Hematopoietic multipotent progenitor cell treated with erythropoietin and hydrocortisone succinate and interleukin-3 and kit ligand, for 17 days (in vitro differentiated cells): ENCODE results near the gene CCNF.
"Not testable (repeated sequence)": the region's sequence is repeated elsewhere in the genome, so short reads cannot be mapped to it uniquely, and the experiment has no call there.

ENCODE experiments used
- DNase-seq: peaks from one replicate; pipeline ENCODE4 v3.0.0-alpha.2; 2015; ENCODE audit warnings: low spot score

The CCNF gene, protein sequence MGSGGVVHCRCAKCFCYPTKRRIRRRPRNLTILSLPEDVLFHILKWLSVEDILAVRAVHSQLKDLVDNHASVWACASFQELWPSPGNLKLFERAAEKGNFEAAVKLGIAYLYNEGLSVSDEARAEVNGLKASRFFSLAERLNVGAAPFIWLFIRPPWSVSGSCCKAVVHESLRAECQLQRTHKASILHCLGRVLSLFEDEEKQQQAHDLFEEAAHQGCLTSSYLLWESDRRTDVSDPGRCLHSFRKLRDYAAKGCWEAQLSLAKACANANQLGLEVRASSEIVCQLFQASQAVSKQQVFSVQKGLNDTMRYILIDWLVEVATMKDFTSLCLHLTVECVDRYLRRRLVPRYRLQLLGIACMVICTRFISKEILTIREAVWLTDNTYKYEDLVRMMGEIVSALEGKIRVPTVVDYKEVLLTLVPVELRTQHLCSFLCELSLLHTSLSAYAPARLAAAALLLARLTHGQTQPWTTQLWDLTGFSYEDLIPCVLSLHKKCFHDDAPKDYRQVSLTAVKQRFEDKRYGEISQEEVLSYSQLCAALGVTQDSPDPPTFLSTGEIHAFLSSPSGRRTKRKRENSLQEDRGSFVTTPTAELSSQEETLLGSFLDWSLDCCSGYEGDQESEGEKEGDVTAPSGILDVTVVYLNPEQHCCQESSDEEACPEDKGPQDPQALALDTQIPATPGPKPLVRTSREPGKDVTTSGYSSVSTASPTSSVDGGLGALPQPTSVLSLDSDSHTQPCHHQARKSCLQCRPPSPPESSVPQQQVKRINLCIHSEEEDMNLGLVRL

DNA sequence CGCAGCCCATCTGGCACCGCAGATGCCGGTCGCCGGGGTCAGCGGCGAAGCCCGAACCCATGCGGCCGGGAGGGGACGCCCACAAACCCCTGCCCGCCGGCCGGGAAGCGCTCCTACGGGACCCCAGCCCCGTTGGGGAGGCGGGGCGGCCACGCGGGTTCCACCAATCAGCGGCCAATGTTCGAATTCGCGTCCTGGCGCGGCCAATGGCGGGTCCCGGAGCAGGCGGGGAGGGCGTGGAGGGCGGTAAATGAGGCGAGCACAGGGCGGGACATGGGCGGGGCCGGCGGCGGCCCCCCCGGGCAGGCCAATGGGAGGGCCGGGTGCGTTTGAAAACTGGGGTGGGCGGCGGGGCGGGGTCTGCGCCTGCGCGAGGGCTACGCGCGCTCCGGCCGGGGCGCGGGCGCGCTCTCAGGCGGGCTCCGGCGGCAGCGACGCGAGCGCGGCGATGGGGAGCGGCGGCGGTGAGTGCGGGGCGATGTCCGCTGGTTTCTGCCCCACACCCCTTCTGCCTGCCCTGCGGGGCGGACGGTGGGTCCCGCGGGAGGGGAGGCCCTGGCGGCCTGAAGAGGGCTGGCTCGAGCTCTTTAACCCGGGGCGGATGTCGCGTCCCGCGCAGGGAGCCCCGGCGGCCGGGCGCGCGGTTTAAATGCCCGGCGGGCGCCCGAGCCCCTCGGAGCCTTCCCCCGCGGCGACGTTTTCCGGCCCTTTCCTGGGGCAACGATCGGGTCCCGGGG, at the start of gene CCNF:
Gene CCNF, plus strand, starts transcription at position 414 of the 737 bp plus-strand sequence. Its CDS starts 35 bp downstream, at position 449.
- DNase-seq: peak; percentile 91

DNA sequence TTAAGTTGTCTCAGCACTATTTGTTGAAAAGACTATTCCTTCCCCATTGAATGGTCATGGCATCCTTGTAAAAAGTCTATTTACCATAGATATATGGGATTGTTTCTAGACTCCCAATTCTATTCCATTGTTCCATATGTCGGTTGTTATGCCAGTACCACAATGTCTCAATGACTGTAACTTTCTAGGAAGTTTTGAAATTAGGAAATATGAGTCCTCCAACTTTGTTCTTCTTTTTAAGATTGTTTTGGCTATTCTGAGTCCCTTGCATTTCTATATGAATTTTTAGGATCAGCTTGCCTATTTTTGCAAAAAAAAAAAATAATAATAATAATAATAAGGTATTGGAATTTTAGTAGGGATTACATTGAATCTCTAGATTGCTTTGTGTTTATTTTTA, 45.7 kb upstream of the CCNF start:
- no peak for DNase-seq

DNA sequence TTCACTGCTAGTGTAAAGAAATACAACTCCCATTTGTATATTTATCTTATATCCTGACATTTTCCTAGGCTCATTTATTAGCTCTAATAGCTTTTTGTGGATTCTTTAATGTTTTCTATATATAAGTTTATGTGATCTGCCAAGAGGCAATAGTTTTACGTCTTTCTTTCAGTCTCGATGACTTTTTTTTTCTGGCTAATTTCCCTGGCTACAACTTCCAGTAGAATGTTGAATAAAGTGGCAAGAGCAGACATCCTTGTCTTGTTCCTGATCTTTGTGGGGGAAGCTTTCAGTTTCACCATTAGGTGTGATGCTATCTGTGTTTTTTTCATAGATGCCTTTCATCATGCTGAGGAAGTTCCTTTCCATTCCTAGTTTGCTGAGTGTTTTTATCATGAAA, 44.8 kb upstream of the CCNF start:
- DNase-seq: no peak

DNA sequence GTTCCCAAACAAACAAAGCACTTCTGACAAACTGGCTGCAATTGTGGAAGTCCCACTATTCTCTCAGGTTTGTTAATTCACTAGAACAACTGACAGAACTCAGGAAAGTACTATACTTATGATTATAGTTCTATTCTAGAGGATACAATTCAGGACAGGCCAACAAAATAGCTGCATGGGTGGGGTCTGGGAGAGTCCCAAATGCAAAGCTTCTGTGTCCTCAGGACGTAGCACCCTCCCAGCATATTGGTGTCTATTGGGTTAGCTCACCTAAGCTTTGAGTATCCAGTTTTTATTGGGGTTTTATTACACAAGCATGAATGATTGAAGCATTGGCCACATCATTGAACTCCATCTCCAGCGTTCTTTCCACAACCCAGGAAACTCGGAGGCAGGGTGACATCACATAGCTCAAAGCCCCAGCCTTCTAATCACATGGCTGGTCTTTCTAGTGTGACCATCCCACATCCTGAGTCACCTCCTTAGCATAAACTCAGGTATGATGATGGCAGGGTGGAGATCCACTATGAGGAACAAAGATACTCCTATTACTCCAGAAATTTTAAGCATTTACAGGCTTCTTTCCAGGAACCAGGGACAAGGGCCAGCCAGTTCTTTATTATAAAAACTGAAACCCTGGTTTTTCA, 43.9 kb upstream of the CCNF start:
- no peak for DNase-seq

DNA sequence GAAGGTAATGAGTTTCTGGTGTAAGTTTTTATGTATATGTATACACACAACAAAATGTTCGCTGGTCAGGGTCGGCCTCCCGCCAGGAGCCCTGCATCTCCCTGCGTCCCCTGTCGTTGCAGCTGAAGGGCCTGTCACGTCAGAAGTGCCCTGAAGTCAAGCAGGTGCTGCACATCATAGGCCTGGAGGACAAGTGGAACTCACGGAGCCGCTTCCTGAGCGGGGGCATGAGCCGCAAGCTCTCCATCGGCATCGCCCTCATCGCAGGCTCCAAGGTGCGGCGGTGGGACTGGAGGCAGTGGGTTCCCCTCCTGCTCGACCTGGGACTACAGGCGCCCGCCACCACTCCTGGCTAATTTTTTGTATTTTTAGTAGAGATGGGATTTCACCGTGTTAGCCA, 43.3 kb upstream of the CCNF start:
- not testable (repeated sequence) for DNase-seq

DNA sequence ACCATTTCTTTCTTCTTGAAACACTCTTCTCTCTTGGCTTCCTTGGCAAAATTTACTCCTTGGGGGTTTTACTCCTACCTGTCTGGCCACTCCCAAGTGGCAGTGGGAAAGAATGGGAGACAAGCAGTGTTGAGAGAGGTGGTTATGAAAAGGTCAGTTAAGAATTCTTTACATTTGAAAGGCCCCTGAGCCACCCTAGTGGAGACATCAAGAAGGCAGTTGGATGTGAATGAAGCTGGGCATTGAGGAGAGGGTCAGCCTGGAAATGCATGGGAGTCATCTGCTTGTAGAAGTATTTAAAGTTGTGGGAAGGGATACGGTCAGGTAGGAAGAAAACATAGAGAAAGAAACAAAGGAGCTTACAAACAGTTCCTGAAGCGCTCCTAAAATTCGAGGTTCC, 42.3 kb upstream of the CCNF start:
- DNase-seq: no peak

DNA sequence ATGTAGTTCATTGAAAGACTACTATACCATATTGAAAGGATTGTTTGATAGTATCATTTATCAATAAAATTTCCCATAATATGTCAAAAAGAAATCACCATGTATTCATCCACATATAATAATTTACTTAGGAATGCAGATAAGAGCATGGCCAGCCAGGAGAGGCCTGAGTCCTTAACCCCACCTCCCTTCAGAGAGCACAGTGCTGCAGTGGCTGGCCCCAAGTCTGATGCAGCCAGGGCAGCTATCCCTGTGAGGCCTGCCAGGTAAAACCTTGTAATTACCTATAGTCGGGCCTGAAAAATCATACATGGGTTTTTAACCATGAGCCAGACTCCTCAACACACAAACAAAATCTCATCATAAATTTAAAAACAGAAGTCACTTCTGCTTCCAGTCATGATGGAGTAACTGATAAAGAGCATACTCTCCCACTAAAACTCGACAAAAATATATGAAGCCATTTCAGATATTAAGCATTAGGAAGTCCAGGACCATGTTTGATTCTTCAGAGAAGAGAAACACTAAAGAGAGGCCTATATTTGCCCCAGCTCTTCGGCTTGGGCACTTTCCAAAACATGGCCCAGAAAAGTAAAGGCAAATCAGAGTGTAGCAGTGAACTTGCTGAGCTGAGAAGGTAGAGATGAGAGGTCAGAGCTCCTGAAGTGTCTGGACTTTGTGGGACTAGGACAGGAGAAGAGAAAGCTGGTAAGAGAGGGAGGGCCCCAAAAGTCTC, 40.9 kb upstream of the CCNF start:
- no peak for DNase-seq

DNA sequence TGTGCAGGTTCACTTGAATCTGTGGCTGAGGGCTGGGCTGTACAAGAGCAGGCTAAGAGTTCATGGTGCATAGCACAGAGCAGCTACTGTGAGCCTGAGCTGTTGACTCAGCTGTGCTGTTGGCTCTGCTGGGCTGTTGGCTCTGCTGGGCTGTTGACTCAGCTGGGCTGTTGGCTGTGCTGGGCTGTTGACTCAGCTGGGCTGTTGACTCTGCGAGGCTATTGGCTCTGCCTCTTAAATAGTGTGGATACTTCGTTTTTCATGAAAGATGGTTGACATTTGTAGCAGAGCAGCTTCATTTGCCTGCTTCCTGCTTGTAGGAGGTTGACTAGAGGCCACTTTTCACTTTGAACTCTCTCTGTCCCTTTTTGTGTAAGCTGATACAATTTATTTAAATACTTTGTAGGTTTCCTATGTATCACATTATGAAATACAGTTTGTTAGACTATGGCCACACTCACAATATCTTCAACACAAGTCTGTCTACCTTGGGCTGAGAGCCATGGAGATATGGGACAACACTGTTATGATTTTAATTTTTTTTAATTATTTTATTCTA, 40.3 kb upstream of the CCNF start:
- no peak for DNase-seq

DNA sequence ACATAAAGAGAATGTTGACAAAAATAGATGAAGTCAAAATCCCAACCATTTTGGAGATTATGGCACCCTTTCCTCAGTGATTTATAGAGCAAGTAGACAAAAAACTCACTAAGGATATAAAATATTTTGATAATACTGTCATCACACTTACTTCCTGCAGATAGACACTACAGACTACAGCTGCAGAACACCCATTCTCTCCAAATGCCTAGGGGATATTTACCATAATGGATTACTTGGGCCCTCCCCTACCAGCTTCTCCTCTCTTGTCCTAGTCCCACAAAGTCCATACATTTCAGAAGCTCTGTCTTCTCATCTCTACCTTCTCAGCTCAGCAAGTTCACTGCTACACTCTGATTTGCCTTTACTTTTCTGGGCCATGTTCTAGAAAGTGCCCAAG, 37.2 kb upstream of the CCNF start:
- no peak for DNase-seq

DNA sequence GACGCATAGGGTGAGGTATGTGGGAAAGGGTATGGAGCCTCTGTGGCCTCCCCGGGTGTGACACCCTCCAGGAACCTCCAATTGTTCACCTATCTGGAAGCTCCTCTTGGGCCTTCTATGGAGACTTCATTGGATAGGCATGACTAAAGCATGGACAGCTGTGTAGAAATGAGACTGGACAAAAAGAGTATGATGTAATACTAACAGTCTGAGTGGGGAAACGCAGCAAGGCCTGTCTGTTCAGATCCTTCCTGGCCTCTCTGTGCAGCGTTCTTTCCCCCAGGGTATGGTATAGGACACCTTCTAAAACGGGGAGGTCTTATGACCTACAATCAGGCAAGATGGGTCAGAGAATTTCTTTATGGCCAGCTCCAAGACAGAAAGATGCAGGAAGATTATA, 30.7 kb upstream of the CCNF start:
- DNase-seq: no peak

DNA sequence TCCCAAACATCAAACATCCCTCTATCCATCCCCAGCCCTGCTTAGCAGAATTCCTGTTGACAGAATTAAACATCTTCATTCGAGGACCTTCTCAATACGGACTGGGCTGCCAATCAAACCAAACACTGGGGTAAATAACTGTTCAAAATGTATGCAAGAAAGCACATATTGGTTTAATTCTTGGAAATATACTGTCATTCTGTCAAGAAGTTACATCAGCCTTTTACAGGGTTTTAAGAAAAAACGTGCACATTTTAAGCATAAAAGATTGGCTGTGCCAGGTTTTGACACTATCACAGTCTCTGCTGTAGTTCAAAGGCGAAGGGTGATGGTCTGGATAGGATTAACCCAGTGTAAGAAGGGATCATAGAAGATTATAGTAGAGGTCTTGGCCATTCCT, 25.1 kb upstream of the CCNF start:
- no peak for DNase-seq

DNA sequence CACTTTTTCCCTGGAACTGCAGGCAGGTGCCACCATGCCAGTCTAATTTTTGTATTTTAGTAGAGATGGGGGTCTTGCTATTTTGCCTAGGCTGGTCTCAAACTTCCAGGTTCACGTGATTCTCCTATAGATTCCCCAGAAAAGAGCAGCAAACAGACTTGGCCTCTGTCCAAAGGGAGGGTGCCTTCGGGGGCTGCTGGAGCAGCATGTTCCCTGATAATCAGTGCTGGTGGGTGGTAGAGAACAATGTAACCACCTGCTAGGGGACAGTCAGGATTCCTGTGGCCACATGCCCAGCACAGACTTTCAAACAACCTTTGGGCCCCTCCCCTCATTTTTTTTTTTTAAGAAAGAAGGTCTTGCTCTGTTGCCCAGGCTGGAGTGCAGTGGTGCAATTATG, 14.2 kb upstream of the CCNF start:
- no peak for DNase-seq

DNA sequence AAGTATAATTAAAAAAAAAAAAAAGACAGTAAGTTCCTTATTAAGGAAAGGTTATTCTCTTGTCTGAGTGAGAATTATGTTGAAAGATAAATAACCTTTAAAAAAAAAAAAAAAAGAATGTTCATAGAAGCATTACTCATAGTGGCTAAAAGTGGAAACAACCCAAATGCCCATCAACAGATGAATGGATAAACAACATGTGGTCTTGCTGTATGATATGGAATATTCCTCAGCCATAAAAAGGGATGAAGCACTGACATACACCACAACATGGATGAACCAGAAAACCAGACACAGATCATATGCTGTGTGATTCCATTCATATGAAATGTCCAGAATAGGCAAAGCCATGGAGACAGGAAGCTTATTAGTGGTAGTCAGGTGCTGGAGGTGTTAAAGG, 9.2 kb upstream of the CCNF start:
- no peak for DNase-seq

DNA sequence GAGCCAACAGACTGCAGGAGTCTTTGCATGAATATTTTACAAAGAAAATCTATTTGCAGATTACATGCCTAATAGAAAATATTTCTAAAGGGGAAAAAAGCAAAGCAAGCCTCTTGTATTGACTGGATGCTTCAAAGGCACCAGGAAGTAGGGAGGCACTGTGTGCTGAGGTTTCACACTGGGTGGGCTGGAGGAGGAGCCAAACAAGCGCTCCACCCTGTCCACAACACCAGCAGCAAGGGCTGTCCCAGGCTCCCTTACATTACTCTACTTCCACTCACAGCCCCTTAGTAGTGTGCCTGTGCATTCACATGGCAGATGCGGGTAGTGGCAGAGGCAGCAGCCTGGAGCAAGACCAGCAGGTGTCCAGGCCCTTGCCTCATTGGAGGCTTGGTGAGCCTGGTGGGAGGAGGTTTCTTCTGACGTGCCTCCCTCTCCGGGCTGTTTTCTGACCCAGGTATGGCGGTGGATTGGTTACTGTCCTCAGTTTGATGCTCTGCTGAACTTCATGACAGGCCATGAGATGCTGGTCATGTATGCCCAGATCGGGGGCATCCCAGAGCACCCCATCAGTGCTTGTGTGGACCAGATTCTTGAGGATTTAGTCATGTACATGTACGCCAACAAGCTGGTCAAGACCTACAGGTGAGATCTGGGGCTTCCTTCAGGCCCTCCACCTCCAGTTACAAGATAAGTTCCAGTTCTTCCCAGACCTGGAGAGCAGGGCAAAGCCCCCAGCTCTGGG, 7.0 kb upstream of the CCNF start:
- DNase-seq: no peak

DNA sequence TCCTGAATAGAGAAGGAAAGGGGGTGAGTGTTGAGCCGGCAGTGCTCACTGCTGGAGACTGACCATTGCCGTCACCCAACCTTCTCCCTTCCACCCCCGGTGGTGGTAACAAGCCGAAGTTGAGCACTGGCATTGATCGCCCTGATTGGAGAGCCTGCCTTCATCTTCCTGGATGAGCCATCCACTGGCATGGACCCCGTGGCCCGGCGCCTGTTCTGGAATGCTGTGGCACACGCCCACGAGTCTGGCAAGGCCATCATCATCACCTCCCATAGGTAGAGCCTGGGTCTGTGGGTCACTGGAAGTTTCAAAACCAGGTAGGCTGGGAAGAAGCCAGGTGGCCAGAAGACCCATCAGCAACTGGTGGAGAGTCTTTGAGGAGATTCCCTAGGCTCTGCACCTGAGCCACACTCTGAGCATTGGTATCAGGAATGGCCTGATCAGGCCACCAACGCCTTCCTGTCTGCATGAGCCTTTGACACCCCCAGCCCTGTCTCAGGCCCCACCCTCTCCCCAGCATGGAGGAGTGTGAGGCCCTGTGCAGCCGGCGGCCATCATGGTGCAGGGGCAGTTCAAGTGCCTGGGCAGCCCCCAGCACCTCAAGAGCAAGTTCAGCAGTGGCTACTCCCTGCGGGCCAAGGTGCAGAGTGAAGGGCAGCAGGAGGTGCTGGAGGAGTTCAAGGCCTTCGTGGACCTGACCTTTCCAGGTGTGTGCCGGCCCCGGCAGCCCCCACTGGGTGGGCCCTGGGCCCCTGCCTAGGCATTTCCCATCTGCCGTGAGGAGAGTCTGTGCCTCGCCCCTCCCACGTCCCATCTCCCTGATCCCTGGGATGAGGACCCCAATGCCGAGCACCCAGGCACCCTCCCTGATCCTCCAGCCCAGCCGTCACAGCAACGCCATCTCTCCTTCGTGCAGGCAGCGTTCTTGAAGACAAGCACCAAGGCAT, 4.9 kb upstream of the CCNF start:
- DNase-seq: no peak

DNA sequence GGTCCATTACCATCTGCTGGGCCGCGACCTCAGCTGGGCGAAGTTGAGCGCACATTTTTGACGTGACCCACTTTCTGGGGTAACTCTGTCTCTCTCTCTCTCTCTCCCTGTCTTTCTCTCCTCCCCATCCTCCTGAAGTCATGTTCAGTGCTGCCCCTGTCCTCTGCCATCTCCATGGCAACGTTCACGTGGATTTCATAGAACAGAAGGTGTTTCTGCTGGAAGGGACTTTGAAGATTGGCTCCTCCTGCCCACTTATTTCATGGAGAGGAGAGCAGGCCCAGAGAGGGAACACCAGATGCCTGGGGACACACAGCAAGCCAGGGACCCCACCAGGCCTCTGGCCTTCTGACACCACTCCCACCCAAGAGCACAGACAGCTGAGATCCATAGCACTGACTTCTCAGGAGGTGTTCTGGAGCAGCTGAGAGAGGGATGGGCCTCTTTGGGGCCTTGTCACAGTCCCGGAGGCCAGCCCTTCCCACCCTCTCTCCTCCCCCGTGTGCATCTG, 4.2 kb upstream of the CCNF start:
- no peak for DNase-seq

DNA sequence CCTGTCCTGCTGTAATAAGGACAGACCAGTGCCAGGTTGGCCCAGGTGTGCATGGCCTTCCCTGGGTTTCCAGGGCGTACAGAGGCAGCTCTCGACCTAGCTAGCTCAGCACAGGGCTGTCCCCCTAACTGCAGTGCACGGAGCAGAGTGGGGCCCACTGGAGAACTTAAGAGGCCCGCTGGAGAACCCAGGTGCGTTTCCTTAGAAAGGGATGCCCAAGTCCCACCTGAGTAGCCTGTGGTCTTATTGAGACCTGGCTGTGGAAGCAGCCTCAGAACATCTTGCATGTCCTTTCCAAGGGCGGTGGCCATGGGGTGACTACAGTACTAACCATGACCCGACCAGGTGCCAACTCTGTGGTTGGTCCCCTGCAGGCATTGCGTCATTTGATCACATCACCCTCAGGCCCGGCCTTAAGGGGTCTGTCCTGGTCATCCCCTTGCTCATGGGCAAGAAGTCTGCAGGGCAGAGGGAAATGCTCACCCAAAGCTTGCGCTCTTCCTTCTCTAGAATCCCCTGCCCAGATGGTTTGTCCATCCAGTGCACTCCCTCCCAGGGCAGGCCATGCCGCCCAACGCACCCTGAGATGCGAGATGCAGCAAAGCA, 3.3 kb upstream of the CCNF start:
- DNase-seq: no peak

DNA sequence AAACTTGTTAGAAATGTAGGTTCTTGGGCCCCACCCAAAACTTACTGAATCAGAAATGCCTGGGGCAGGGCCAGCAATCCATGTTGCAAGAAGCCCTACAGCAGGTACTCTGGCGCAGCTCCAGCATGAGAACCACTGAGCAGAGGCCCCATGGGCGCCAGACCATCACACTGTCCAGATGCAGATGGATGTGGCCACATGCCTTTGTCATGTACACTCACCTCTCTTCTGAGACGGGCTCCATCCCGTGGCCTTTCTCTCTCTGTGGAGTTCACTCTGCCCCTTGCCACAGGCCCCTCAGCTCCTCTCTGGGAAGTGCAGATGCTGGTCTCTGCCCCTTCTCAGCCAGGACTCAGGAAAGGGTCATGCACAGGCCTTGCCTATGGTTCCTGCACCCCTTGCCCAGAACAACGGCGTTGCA, 2.3 kb upstream of the CCNF start:
- no peak for DNase-seq

DNA sequence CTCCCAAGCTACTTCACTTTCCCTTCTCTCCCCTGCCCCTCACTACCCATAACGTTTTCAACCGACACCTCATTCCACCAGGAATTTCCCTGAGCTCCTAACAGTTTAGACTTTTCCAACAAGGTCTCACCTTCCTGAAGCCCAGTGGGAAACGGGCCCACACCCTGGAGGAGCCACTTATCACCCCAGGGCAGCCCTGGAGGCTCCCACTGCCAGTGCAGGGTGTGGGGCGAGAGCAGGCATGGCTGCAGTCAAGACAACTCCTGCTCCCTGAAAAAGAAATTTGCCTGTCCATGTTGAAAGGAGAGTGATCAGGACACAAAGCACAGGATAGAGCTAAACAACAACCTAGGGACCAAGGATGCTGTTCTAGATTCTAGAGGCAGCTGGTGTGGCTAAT, 1.7 kb upstream of the CCNF start:
- DNase-seq: no peak
